ENCODE measurements around the gene GMPPA.

The GMPPA gene

DNA sequence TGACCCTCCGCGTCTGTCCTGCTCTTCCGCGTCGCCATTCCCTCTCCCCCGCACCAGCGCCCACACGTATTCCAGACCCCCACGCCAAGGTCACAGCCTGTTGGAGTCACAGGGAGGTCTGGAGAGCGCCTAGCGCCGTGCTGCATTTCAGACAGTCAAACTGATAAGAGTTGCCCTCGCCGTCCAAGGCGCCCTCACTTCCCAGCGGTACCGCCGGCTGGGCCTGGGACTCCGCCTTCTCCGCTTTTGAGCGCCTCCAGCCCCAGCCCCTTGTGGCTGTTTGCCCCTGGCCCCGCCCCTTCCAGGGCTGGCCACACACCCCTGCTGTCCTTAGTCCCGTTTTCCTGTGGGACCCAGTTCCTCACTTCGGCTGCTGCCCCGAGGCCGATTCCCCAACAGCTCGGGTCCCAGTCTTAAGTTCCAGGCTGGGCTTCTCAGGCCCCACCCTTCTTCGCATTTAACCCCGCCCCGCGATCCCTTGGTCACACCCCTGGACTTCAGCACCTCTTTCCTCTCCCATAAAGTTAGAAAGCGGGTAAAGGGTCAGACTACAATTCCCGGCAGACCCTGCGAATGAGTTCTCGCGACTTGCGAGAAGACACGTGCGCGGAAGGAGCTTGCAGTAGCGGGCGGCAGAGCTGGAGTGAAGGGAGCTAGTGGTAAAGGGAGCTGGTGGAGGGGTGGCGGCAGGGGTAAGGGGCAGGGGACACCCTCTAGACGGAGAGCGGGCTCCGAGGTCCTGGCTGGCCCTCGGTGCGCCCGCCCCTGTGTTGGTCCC is at the start of gene GMPPA:
GMPPA (plus strand) TSS at position 612 of the 778 bp plus-strand sequence. CDS start 1,085 bp downstream, outside the sequence.
- peak; percentile 93 for DNase-seq (ENCODE audit: low spot score)

DNA sequence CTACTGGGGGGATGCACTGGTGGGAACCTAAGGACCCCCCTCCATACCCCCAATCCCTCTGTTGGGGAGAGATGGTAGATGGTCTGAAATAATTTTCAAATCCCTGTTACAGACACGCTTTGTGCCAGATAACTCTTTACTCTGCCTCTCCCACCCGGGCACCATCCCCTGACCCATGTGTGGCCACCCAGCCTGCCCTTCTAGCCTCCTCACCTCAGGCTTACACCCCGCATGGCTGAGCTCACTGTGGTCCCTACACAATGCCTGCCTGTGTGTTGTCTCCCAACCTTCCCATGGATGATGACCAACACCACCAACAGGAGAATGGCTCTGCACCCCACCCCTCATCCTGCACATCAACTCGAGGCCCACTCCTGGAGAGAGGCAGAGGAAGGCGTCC is 49.1 kb upstream of the GMPPA start:
- DNase-seq (ENCODE audit: low spot score): no peak

- DNase-seq (ENCODE audit: low spot score): no peak
Measured at GRCh38 chr2:219451661-219452360, 46.9 kb upstream of the GMPPA start.

GRCh38 chr2:219452361-219453317 is 46.1 kb upstream of the GMPPA start:
- no peak for DNase-seq (ENCODE audit: low spot score)

GRCh38 chr2:219453671-219454590 is 44.8 kb upstream of the GMPPA start:
- no peak for DNase-seq (ENCODE audit: low spot score)

DNA sequence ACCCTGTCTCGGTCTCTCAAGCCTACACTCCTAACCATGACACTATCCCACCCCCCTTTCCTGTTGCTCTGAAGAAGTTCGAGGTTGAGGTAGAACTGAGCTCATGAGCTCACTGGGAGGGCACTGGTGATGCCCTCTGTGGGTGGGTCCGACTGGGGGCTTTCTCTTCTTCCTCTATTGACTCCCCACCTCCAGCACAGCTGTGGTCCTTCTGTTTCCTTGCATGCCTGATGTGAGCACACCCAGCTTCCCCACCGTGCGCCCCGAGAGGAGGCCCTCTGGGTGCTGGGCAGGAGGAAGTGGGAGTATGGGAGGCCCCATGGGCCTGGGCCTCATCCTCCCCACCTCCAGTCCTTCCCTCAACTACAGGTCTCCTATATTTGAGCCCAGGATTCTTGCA is 43.1 kb upstream of the GMPPA start:
- DNase-seq (ENCODE audit: low spot score): no peak

DNA sequence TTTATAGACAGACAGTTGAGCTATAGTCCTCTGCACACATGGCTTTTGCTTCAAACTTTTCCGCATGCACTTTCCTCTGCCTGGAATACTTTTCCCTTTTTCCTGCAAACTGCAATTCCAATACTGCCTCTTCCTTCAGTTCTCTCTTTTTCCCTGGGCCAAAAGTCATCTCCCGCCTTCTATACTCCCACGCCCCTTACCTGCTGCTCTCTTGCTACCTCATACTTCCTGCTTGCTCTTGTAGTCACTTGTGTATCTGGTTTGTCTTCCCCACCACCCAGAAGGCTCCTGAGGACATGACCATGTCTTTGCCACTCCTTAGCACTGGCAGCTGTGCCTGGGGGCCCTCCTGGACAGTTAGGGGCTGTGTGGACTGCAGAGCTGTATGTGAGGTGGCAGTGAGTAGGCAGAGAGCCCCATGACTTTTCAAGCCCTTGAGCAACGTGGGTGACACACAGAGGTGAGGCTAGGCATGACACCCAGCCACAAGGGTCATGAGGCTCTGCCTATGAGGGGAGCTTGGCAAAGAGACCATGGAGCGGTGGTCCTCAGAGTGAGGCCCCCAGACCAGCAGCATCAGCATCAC is 40.8 kb upstream of the GMPPA start:
- no peak for DNase-seq (ENCODE audit: low spot score)

GRCh38 chr2:219458996-219459395 is 39.7 kb upstream of the GMPPA start:
- no peak for DNase-seq (ENCODE audit: low spot score)

- DNase-seq (ENCODE audit: low spot score): peak; percentile 53
Measured at GRCh38 chr2:219459460-219460311, 39.0 kb upstream of the GMPPA start.

GRCh38 chr2:219460424-219460926 is 38.2 kb upstream of the GMPPA start:
- no peak for DNase-seq (ENCODE audit: low spot score)

- no peak for DNase-seq (ENCODE audit: low spot score)
Measured at GRCh38 chr2:219461047-219461514, 37.6 kb upstream of the GMPPA start.

DNA sequence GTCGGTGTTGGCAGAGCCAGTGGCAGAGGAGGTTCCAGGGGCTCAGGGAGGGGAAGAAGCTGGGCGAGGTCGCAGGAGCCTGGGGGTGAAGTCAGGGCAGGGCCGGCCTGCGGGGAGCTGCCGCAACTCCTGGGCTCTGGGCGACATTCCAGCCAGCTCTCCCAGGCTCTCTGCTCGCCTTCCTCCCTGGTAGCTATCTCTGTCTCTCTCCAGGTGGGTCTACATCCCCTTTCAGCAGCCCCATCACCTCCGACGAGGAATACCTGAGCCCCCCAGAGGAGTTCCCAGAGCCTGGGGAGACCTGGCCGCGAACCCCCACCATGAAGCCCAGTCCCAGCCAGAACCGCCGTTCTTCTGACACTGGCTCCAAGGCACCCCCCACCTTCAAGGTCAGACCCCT is 37.0 kb upstream of the GMPPA start:
- DNase-seq (ENCODE audit: low spot score): no peak

- DNase-seq (ENCODE audit: low spot score): no peak
Measured at GRCh38 chr2:219462349-219462748, 36.3 kb upstream of the GMPPA start.

DNA sequence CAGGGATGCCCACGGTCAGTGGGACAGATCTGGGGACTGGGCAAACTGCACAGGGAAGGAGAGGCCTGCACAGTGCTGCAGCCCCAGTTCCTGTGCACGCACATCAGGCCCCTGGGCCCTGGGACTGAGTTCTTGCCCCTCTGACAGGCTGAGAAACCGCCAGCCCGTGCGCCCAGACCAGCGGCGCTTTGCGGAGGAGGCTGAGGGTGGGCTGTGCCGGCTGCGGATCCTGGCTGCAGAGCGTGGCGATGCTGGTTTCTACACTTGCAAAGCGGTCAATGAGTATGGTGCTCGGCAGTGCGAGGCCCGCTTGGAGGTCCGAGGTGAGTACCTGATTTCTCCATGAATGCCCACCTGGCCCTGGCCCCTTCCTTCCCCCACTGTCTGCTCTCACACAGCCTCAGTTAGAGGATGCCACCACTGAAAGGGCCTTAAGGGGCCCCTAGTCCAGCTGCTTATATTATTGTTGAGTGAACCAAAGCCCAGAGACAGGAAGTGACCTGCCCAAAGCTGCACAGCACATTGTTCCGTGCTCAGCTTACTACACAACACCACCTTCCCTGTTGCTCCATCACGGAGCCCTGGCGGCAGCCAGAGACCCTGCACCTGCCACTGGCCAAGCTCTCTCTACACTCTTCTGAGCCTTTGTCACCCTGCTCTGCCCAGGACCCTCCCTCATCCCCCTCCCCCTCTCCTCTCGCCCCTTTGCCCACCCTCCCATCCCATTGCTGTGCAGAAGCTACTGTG is 34.2 kb upstream of the GMPPA start:
- DNase-seq (ENCODE audit: low spot score): no peak

GRCh38 chr2:219465659-219466561 is 32.8 kb upstream of the GMPPA start:
- DNase-seq (ENCODE audit: low spot score): no peak

DNA sequence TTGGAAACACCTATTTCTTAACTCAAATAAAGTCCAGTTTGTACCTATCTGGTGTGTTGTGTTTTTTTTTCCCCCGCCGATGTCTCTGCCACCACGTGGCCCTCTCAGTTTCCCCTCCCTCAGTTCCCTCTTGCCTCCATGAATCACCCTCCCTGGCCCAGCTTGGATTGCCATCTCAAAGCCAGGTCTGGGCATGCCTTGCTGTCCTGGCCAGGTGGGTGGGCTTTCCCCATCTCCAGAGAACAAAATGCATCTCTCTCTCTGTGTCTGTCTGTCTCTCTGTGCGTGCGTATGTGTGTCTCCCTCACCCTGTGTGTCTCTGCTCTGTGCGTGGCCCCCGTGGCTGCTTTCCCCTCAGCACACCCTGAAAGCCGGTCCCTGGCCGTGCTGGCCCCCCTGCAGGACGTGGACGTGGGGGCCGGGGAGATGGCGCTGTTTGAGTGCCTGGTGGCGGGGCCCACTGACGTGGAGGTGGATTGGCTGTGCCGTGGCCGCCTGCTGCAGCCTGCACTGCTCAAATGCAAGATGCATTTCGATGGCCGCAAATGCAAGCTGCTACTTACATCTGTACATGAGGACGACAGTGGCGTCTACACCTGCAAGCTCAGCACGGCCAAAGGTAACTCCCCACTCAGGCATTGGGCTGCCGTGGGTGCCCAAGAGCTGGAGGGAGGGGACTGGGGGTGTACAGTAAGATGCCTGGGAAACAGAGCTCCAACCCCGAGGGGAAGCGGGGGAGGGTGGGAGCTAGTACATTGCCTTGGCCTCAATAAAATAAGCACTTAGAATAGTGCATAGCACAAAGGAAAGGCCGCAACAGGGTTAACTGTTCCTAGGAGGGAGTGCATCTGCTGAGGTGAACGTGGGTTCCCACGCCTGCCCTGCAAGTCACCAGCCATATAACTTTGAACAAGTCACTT is 31.6 kb upstream of the GMPPA start:
- no peak for DNase-seq (ENCODE audit: low spot score)

GRCh38 chr2:219467736-219468075 is 31.0 kb upstream of the GMPPA start:
- no peak for DNase-seq (ENCODE audit: low spot score)
